AG04450 (cell line): ENCODE results near the gene B4GALT2. TPM values are rescaled to one million over a fixed set of nuclear protein-coding genes. Genes with fewer than 3 reads are reported as not detected.

Experiments
- CTCF ChIA-PET: fragments of 300-600, 350-600 bp; formaldehyde crosslinking; extraction: SDS; loops from one replicate; lab custom pipeline; 2022; ENCODE audit warnings: antibody characterized with exemption, inconsistent platforms; lab: Charles Lee
- POLR2A ChIA-PET: fragments of 350-600 bp; formaldehyde crosslinking; extraction: SDS; loops from one replicate; lab custom pipeline; 2021; ENCODE audit warnings: antibody characterized with exemption, inconsistent platforms; lab: Yijun Ruan, JAX
- DNase-seq: peaks from one replicate; pipeline ENCODE4 v3.0.0-alpha.2; 2011; ENCODE audit warnings: low read depth, low spot score
- H3K27ac ChIP-seq: one replicate; pipeline ENCODE4 v1.5.1; 2012; ENCODE audit warnings: low read depth, low read length, control low read depth
- H3K27me3 ChIP-seq: one replicate; pipeline ENCODE4 v1.6.0; 2012; ENCODE audit warnings: low read length; ENCODE audit not compliant: control insufficient read depth, insufficient read depth
- H3K4me3 ChIP-seq: 2 replicates; pipeline ENCODE4 v1.5.1; 2011; ENCODE audit warnings: mild to moderate bottlenecking, low read depth, low read length, control low read depth
- H3K9me3 ChIP-seq: 2 replicates; pipeline ENCODE4 v1.5.1; 2012; ENCODE audit warnings: low read length; ENCODE audit not compliant: control insufficient read depth, insufficient read depth
- polyA plus RNA-seq: library from polyadenylated mRNA; depleted of rRNA; stranded (reverse); fragments of >200 nt; gene quantifications from 2 replicates; pipeline ENCODE4 v1.2.3, GENCODE V29; 2011
- TF ChIP-seq, protein P1 (sequence below): IDR thresholded peaks from 2 replicates; pipeline ENCODE4 v1.5.1; 2011; ENCODE audit warnings: low read depth, low read length, control low read depth, inconsistent platforms

The B4GALT2 gene
- polyA plus RNA-seq, 1 experiment = 39.0 TPM

DNA sequence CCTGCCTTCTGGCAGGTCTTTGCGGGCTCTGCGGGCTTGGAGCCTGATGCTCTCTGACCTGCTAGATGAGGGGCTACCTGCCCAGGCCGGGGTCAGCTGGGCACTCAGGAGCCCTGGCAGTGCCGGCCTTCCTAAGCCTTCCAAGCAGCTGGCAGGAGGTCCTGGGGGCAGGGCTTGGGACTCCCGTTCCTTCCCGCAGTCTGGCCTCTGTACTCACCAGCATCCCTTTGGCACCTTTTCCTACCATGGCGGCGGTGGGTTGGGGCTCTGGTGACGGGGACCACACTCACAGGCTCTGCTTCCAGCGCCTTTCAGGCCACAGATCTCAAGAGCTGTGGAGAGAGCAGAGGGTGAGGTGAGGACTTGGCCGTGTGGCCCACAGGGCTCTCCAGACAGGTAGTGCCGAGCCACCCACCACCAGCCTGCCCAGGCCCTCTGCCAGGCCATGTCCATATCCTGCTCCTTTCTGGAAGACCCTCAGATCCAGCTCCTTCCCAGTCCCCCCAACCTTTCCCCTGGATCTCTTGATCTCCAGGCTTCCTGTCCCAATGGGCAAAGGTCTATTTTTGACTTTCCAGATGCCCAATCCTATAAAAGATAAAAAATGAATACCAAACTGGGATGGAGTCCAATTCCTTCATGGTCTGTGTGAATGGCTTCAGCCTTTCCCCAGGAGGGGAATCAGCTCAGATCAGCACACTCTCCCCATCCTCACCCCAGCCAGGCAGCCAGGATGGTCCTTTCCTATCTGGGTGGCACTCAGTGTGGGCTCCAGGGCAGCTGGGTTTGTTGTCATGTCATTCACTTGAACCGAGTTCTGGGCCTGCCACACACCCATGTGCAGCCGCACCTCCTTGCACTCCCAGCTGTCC lies 45.3 kb downstream of the B4GALT2 start:
- Histone ChIP-seq H3K9me3 (no peaks in the 10 kb centered on the region; the same call in 1 of the 2 replicates), H3K27me3 (no peaks in the 10 kb centered on the region), H3K4me3 (no peak overlapping the region), H3K27ac (no peak overlapping the region)
- DNase-seq = no peak
- POLR2A ChIA-PET = no interaction called here
- CTCF ChIA-PET = interaction anchor here (10.7 kb wide), 1 partner anchor 19 kb away, joined by 78 read pairs; no protein-coding TSS in a partner anchor
- TF ChIP-seq, protein P1, sequence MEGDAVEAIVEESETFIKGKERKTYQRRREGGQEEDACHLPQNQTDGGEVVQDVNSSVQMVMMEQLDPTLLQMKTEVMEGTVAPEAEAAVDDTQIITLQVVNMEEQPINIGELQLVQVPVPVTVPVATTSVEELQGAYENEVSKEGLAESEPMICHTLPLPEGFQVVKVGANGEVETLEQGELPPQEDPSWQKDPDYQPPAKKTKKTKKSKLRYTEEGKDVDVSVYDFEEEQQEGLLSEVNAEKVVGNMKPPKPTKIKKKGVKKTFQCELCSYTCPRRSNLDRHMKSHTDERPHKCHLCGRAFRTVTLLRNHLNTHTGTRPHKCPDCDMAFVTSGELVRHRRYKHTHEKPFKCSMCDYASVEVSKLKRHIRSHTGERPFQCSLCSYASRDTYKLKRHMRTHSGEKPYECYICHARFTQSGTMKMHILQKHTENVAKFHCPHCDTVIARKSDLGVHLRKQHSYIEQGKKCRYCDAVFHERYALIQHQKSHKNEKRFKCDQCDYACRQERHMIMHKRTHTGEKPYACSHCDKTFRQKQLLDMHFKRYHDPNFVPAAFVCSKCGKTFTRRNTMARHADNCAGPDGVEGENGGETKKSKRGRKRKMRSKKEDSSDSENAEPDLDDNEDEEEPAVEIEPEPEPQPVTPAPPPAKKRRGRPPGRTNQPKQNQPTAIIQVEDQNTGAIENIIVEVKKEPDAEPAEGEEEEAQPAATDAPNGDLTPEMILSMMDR = no peak

GRCh38 chr1:44024903-44025525 lies 46.0 kb downstream of the B4GALT2 start:
- ChIA-PET CTCF (interaction anchor here (10.7 kb wide), 1 partner anchor 19 kb away, joined by 78 read pairs; no protein-coding TSS in a partner anchor), POLR2A (no interaction called here)
- no peak overlapping the region for H3K4me3 ChIP-seq
- no peak for DNase-seq
- H3K9me3 ChIP-seq = no peaks in the 10 kb centered on the region
- no peak overlapping the region for H3K27ac ChIP-seq
- TF ChIP-seq, protein P1 = no peak
- H3K27me3 ChIP-seq = no peaks in the 10 kb centered on the region

- no peak overlapping the region for H3K4me3 ChIP-seq
- CTCF ChIA-PET = no interaction called here
- H3K9me3 ChIP-seq = no peaks in the 10 kb centered on the region
- no peaks in the 10 kb centered on the region for H3K27me3 ChIP-seq
- no peak for DNase-seq
- TF ChIP-seq, protein P1 = no peak
- no peak overlapping the region for H3K27ac ChIP-seq
- POLR2A ChIA-PET = no interaction called here
These were observed 46.8 kb downstream of the B4GALT2 start for GRCh38 chr1:44025816-44026215.

- Histone ChIP-seq H3K4me3 (no peak overlapping the region), H3K27ac (no peak overlapping the region), H3K9me3 (no peaks in the 10 kb centered on the region), H3K27me3 (no peaks in the 10 kb centered on the region)
- TF ChIP-seq, protein P1 = no peak
- DNase-seq = no peak
- POLR2A ChIA-PET = no interaction called here
- CTCF ChIA-PET = interaction anchor here (0.8 to 4.8 kb wide), 3 partner anchors 13 to 21 kb away, joined by 3 to 33 read pairs (median 7); no protein-coding TSS in a partner anchor
These were observed 48.3 kb downstream of the B4GALT2 start for GRCh38 chr1:44027320-44027719.
